ENCODE measurements around the gene COL8A2.

COL8A2 gene

GRCh38 chr1:36137226-36137625 lies 12.2 kb upstream of the COL8A2 start:
- DNase-seq (ENCODE audit: low read depth in 3 of 3, low spot score in 1 of 3), result no peak

- DNase-seq (ENCODE audit: low read depth in 3 of 3, low spot score in 1 of 3), result no peak
These were observed 11.5 kb upstream of the COL8A2 start for GRCh38 chr1:36136535-36136934.

GRCh38 chr1:36135796-36136195 lies 10.8 kb upstream of the COL8A2 start:
- DNase-seq (ENCODE audit: low read depth in 3 of 3, low spot score in 1 of 3), result no peak

GRCh38 chr1:36135330-36135667 lies 10.3 kb upstream of the COL8A2 start:
- DNase-seq (ENCODE audit: low read depth in 3 of 3, low spot score in 1 of 3), result no peak

GRCh38 chr1:36134505-36135329 lies 9.7 kb upstream of the COL8A2 start:
- DNase-seq (ENCODE audit: low read depth in 3 of 3, low spot score in 1 of 3), result no peak

GRCh38 chr1:36134031-36134430 lies 9.0 kb upstream of the COL8A2 start:
- DNase-seq (ENCODE audit: low read depth in 3 of 3, low spot score in 1 of 3), result no peak

- no peak for DNase-seq (ENCODE audit: low read depth in 3 of 3, low spot score in 1 of 3)
These were observed 8.5 kb upstream of the COL8A2 start for GRCh38 chr1:36133484-36133883.

- DNase-seq (ENCODE audit: low read depth in 3 of 3, low spot score in 1 of 3), result no peak
These were observed 7.0 kb upstream of the COL8A2 start for GRCh38 chr1:36132029-36132428.

GRCh38 chr1:36128905-36129206 lies 3.8 kb upstream of the COL8A2 start:
- no peak for DNase-seq (ENCODE audit: low read depth in 3 of 3, low spot score in 1 of 3)

GRCh38 chr1:36128126-36128904 lies 3.3 kb upstream of the COL8A2 start:
- no peak for DNase-seq (ENCODE audit: low read depth in 3 of 3, low spot score in 1 of 3)

- DNase-seq (ENCODE audit: low read depth in 3 of 3, low spot score in 1 of 3), result no peak
These were observed 1.9 kb upstream of the COL8A2 start for GRCh38 chr1:36126797-36127500.

GRCh38 chr1:36126005-36126716 lies 1.1 kb upstream of the COL8A2 start:
- DNase-seq (ENCODE audit: low read depth in 3 of 3, low spot score in 1 of 3), result no peak

GRCh38 chr1:36124404-36125128 lies 456 bp downstream of the COL8A2 start:
- DNase-seq (ENCODE audit: low read depth in 3 of 3, low spot score in 1 of 3), result no peak

- no peak for DNase-seq (ENCODE audit: low read depth in 3 of 3, low spot score in 1 of 3)
These were observed 1.7 kb downstream of the COL8A2 start for GRCh38 chr1:36123356-36123755.

- no peak for DNase-seq (ENCODE audit: low read depth in 3 of 3, low spot score in 1 of 3)
These were observed 2.7 kb downstream of the COL8A2 start for GRCh38 chr1:36122062-36123030.

- DNase-seq (ENCODE audit: low read depth in 3 of 3, low spot score in 1 of 3), result no peak
These were observed 5.6 kb downstream of the COL8A2 start for GRCh38 chr1:36119456-36119855.

GRCh38 chr1:36118447-36119204 lies 6.4 kb downstream of the COL8A2 start:
- no peak for DNase-seq (ENCODE audit: low read depth in 3 of 3, low spot score in 1 of 3)

GRCh38 chr1:36116901-36117300 lies 8.1 kb downstream of the COL8A2 start:
- no peak for DNase-seq (ENCODE audit: low read depth in 3 of 3, low spot score in 1 of 3)

- DNase-seq (ENCODE audit: low read depth in 3 of 3, low spot score in 1 of 3), result no peak
These were observed 9.1 kb downstream of the COL8A2 start for GRCh38 chr1:36115931-36116330.

Measured in stimulated activated CD4-positive, alpha-beta T cell treated with anti-CD3 and anti-CD28 coated beads, TNF-alpha, amount 100 ng/mL, for 1 hour (primary cell).